Stimulated activated CD8-positive, alpha-beta memory T cell treated with anti-CD3 and anti-CD28 coated beads, Interleukin-2, amount 100 ng/mL, for 1 hour (primary cell): ENCODE data around the gene TUBGCP2.

ENCODE experiments used
- DNase-seq, 2 donors: peaks; one replicate each; pipeline ENCODE4 v3.0.0-alpha.2; 2020; ENCODE audit warnings: low read depth in 2 of 2

Gene TUBGCP2

GRCh38 chr10:133229265-133230043 lies 79.2 kb downstream of the TUBGCP2 start:
- no peak for DNase-seq
